ENCODE results near the gene RUSC2.
"Not testable (repeated sequence)": the region's sequence is repeated elsewhere in the genome, so short reads cannot be mapped to it uniquely, and the experiment has no call there.

Gene RUSC2

GRCh38 chr9:35522700-35523099 lies 32.8 kb downstream of the RUSC2 start:
- DNase-seq (ENCODE audit: low read depth in 2 of 2): no peak

GRCh38 chr9:35523556-35523955 lies 33.6 kb downstream of the RUSC2 start:
- DNase-seq (ENCODE audit: low read depth in 2 of 2): not testable (repeated sequence)

GRCh38 chr9:35526087-35526801 lies 36.3 kb downstream of the RUSC2 start:
- no peak for DNase-seq (ENCODE audit: low read depth in 2 of 2)

GRCh38 chr9:35529161-35529823 lies 39.4 kb downstream of the RUSC2 start:
- no peak for DNase-seq (ENCODE audit: low read depth in 2 of 2)

- no peak for DNase-seq (ENCODE audit: low read depth in 2 of 2)
Measured at GRCh38 chr9:35533398-35533797, 43.5 kb downstream of the RUSC2 start.

- not testable (repeated sequence) for DNase-seq (ENCODE audit: low read depth in 2 of 2)
Measured at GRCh38 chr9:35534921-35535320, 45.0 kb downstream of the RUSC2 start.

GRCh38 chr9:35537913-35538312 lies 48.0 kb downstream of the RUSC2 start:
- DNase-seq (ENCODE audit: low read depth in 2 of 2): no peak

- no peak for DNase-seq (ENCODE audit: low read depth in 2 of 2)
Measured at GRCh38 chr9:35538361-35539234, 48.7 kb downstream of the RUSC2 start.
